GM12891 (cell line): ENCODE measurements around the gene GAA.
"Not testable (repeated sequence)": the region's sequence is repeated elsewhere in the genome, so short reads cannot be mapped to it uniquely, and the experiment has no call there.

ENCODE experiments used
- DNase-seq: peaks from one replicate; pipeline ENCODE4 v3.0.0; 2011; ENCODE audit warnings: low spot score; ENCODE audit not compliant: insufficient read length
- FAIRE-seq: peaks from 2 replicates; lab custom pipeline; 2011; peaks lifted over from hg19 to GRCh38; lab: Jason Lieb, UNC
- PAX5 ChIP-seq: IDR thresholded peaks from 2 replicates; pipeline ENCODE4 v1.6.1; 2011; ENCODE audit warnings: low read length, moderate library complexity, mild to moderate bottlenecking; ENCODE audit not compliant: insufficient read depth, severe bottlenecking
- POLR2A ChIP-seq: IDR thresholded peaks from 2 replicates; pipeline ENCODE4 v1.6.1; 2011; ENCODE audit warnings: low read depth, low read length, control low read depth
- POLR2AphosphoS5 ChIP-seq: IDR thresholded peaks from 2 replicates; pipeline ENCODE4 v1.6.1; 2011; ENCODE audit warnings: low read depth, low read length, control low read depth
- POU2F2 ChIP-seq: IDR thresholded peaks from 2 replicates; pipeline ENCODE4 v1.6.1; 2011; ENCODE audit warnings: low read depth, mild to moderate bottlenecking, control low read depth, low read length, moderate library complexity
- SPI1 ChIP-seq: IDR thresholded peaks from 2 replicates; pipeline ENCODE4 v1.6.1; 2011; ENCODE audit warnings: low read depth, low read length, control low read depth
- TAF1 ChIP-seq: IDR thresholded peaks from 2 replicates; pipeline ENCODE4 v1.6.1; 2011; ENCODE audit warnings: low read depth, low read length, control low read depth

Gene GAA

DNA sequence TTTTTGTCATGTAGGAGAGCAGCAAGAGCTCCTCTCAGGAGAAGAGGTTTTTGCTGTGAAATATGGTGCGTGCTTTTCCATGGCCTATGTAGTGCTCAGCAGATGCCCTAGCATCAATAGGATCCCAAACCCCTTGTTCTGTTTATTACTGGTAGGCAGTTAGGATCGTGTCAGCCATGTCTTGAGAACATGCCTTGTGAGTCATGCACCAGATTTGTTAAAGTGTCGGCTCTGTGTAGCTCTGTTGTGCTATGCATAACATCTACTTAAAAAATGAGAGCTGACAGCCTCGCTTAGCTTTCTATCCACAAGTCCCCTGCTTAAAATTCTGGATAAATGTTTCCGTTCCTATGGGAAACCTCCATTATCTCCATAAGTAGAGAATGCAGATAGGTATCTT, 50.0 kb downstream of the GAA start:
- FAIRE-seq (no peak), DNase-seq (no peak)
- TF ChIP-seq POLR2A = no peak
- no peak for TF ChIP-seq TAF1
- no peak for TF ChIP-seq POLR2AphosphoS5
- TF ChIP-seq SPI1 = no peak
- TF ChIP-seq PAX5 = no peak
- TF ChIP-seq POU2F2 = no peak

DNA sequence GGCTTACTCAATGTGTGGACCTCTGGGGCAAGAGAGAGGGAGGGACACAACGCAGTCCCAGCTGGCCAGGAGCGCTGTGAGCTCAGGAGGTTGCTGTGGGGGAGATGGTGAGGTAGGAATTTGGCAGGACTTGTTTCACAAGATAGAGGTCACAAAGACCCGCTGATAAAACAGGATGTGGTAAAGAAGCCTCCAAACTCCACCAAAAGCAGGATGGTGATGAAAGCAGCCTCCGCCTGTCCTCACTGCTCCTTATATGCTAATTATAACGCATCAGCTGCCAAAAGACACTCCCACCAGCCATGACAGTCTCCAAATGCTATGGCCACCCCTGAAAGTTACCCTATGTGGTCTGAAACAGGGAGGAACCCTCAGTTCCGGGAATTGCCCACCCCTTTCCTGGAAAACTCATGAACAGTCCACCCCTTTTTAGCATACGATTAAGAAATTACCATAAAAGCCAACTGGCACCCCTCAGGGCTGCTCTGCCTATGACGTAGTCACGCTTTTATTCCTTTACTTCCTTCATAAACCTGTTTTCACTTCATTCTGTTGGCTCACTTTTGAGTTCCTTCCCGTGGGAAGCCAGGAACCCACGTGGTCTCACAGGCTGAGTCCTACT, 50.8 kb downstream of the GAA start:
- no peak for DNase-seq
- no peak for FAIRE-seq

DNA sequence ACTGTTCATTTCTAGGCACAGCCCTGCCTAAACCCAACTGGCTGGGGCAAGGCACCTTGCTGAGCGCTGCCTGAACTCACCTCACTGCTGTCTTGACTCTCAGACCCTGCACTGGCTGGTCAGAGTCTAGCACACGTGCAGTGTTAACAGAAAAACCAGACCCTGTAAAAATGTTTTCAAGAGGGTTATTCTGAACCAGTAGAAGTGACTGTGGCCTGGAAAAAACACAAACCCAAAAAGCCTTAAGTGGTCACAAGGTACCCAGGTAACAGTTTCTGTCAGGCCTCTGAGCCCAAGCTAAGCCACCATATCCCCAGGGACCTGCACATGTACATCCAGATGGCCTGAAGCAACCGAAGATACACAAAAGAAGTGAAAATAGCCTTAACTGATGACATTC, 51.6 kb downstream of the GAA start:
- peak; percentile 31 for FAIRE-seq
- no peak for DNase-seq
- TF ChIP-seq TAF1 = no peak
- TF ChIP-seq SPI1 = no peak
- TF ChIP-seq PAX5 = no peak
- TF ChIP-seq POLR2A = no peak
- TF ChIP-seq POLR2AphosphoS5 = no peak
- TF ChIP-seq POU2F2 = no peak

More for the DNA sequence above, 50.8 kb downstream of the GAA start:
- TF ChIP-seq POLR2AphosphoS5 (no peak), POU2F2 (no peak), SPI1 (no peak), POLR2A (no peak), PAX5 (no peak), TAF1 (no peak)

DNA sequence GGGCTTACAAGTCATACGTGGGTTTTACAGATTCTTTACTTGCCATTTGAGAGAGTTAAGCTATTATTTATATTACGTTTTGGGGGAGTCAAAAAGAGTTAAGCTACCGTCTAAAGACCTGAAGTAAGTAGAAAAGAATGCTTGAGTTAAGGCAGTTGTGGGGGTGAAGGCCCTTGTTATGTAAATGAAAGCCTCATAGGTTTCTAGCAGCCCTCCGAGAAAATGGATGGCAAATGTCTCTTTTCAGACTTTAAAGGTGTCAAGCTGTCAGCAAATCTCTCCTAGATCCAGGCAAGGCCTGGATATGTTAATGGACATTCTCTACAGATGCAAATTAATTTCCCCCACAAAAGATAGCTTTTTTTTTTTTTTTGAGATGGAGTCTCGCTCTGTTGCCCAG, 52.8 kb downstream of the GAA start:
- no peak for TF ChIP-seq POLR2AphosphoS5
- TF ChIP-seq POU2F2 = no peak
- no peak for TF ChIP-seq PAX5
- no peak for TF ChIP-seq SPI1
- no peak for TF ChIP-seq POLR2A
- TF ChIP-seq TAF1 = no peak
- DNase-seq (no peak), FAIRE-seq (no peak)

- not testable (repeated sequence) for FAIRE-seq, DNase-seq
Measured at GRCh38 chr17:80155600-80155999, 54.2 kb downstream of the GAA start.

- no peak for DNase-seq
- no peak for TF ChIP-seq TAF1
- TF ChIP-seq POU2F2 = no peak
- no peak for TF ChIP-seq PAX5
- TF ChIP-seq POLR2AphosphoS5 = no peak
- no peak for TF ChIP-seq SPI1
- no peak for TF ChIP-seq POLR2A
- no peak for FAIRE-seq
Measured at GRCh38 chr17:80158846-80159245, 57.5 kb downstream of the GAA start.

GRCh38 chr17:80160536-80160935, 59.2 kb downstream of the GAA start:
- TF ChIP-seq POLR2A (no peak), SPI1 (no peak), TAF1 (no peak), POLR2AphosphoS5 (no peak), POU2F2 (no peak), PAX5 (no peak)
- FAIRE-seq = no peak
- DNase-seq = no peak

GRCh38 chr17:80163336-80163735, 62.0 kb downstream of the GAA start:
- TF ChIP-seq SPI1 (no peak), TAF1 (no peak), PAX5 (no peak), POLR2A (no peak), POLR2AphosphoS5 (no peak), POU2F2 (no peak)
- DNase-seq (no peak), FAIRE-seq (no peak)

- no peak for DNase-seq
- FAIRE-seq = no peak
- no peak for TF ChIP-seq POU2F2
Measured at GRCh38 chr17:80164185-80164584, 62.8 kb downstream of the GAA start.

GRCh38 chr17:80166446-80166845, 65.1 kb downstream of the GAA start:
- FAIRE-seq = no peak
- DNase-seq = no peak
- no peak for TF ChIP-seq POLR2AphosphoS5
- no peak for TF ChIP-seq POU2F2
- TF ChIP-seq PAX5 = no peak
- TF ChIP-seq SPI1 = no peak
- TF ChIP-seq TAF1 = no peak
- no peak for TF ChIP-seq POLR2A
